ENCODE results near the gene TCF7L1. TPM values are rescaled to one million over a fixed set of nuclear protein-coding genes. Genes with fewer than 3 reads are reported as not detected.

TCF7L1 gene
- polyA plus RNA-seq, 1 donor (not counting 4 experiments of a cell fraction or from before 2014, with no cell fraction given), result 1.0 TPM

- Histone ChIP-seq H3K36me3 (ENCODE audit: control insufficient read depth in 2 of 2, extremely low read depth in 1 of 2, insufficient read depth in 2 of 2, low read length in 2 of 2) (no peaks in the 10 kb centered on the region), H3K9me1 (ENCODE audit: control insufficient read depth, extremely low read depth, insufficient read depth, low read length) (no peaks in the 10 kb centered on the region), H3K27ac (ENCODE audit: control insufficient read depth, insufficient read depth, low read length) (no peak overlapping the region), H3K4me3 (ENCODE audit: control insufficient read depth in 2 of 3, extremely low read depth in 1 of 3, insufficient read depth in 2 of 3, low read depth in 1 of 3, low read length in 3 of 3) (no peak overlapping the region), H3K9me3 (ENCODE audit: control insufficient read depth, low read depth, low read length) (no peaks in the 10 kb centered on the region), H2AFZ (ENCODE audit: control insufficient read depth, low read length) (no peak overlapping the region), H4K20me1 (ENCODE audit: control insufficient read depth, extremely low read depth, insufficient read depth, low read length) (no peaks in the 10 kb centered on the region), H3K4me2 (ENCODE audit: control insufficient read depth, extremely low read depth, insufficient read depth, low read depth, low read length) (no peak overlapping the region), H3K9ac (ENCODE audit: control insufficient read depth, extremely low read depth, insufficient read depth, low read length) (no peak overlapping the region), H3K79me2 (ENCODE audit: control insufficient read depth, insufficient read depth, low read length) (no peaks in the 10 kb centered on the region), H3K4me1 (ENCODE audit: control insufficient read depth, extremely low read depth, insufficient read depth, low read length) (no peaks in the 10 kb centered on the region), H3K27me3 (ENCODE audit: control insufficient read depth, extremely low read depth, insufficient read depth, low read length) (no peaks in the 10 kb centered on the region)
- DNase-seq (ENCODE audit: low read depth, low spot score), result no peak
- TF ChIP-seq CTCF (optimal IDR thresholded peaks at IDR 0.05 in 1 of 3, IDR thresholded peaks at IDR 0.05 in 1 of 3, conservative IDR thresholded peaks at IDR 0.05 in 1 of 3; ENCODE audit: extremely low read depth in 1 of 3, insufficient read depth in 2 of 3, low read length in 3 of 3) (no peak), EZH2 (IDR thresholded peaks at IDR 0.05; ENCODE audit: low read length) (no peak)
- dilution Hi-C loops (cut with MboI; ENCODE audit: extremely low pct_ligation_motif_present, low sequenced_read_pairs), result no loop called here
- FAIRE-seq, result no peak
Observed at GRCh38 chr2:85089585-85089984, 43.6 kb upstream of the TCF7L1 start.

GRCh38 chr2:85091838-85092237 is 41.4 kb upstream of the TCF7L1 start:
- Histone ChIP-seq H3K4me2 (ENCODE audit: control insufficient read depth, extremely low read depth, insufficient read depth, low read depth, low read length) (no peak overlapping the region), H3K4me1 (ENCODE audit: control insufficient read depth, extremely low read depth, insufficient read depth, low read length) (no peaks in the 10 kb centered on the region), H3K27me3 (ENCODE audit: control insufficient read depth, extremely low read depth, insufficient read depth, low read length) (no peaks in the 10 kb centered on the region), H3K79me2 (ENCODE audit: control insufficient read depth, insufficient read depth, low read length) (no peaks in the 10 kb centered on the region), H3K27ac (ENCODE audit: control insufficient read depth, insufficient read depth, low read length) (no peak overlapping the region), H3K4me3 (ENCODE audit: control insufficient read depth in 2 of 3, extremely low read depth in 1 of 3, insufficient read depth in 2 of 3, low read depth in 1 of 3, low read length in 3 of 3) (no peak overlapping the region), H3K9me3 (ENCODE audit: control insufficient read depth, low read depth, low read length) (no peaks in the 10 kb centered on the region), H2AFZ (ENCODE audit: control insufficient read depth, low read length) (no peak overlapping the region), H3K36me3 (ENCODE audit: control insufficient read depth in 2 of 2, extremely low read depth in 1 of 2, insufficient read depth in 2 of 2, low read length in 2 of 2) (no peaks in the 10 kb centered on the region), H3K9ac (ENCODE audit: control insufficient read depth, extremely low read depth, insufficient read depth, low read length) (no peak overlapping the region), H3K9me1 (ENCODE audit: control insufficient read depth, extremely low read depth, insufficient read depth, low read length) (no peaks in the 10 kb centered on the region), H4K20me1 (ENCODE audit: control insufficient read depth, extremely low read depth, insufficient read depth, low read length) (no peaks in the 10 kb centered on the region)
- TF ChIP-seq EZH2 (IDR thresholded peaks at IDR 0.05; ENCODE audit: low read length) (no peak), CTCF (optimal IDR thresholded peaks at IDR 0.05 in 1 of 3, IDR thresholded peaks at IDR 0.05 in 1 of 3, conservative IDR thresholded peaks at IDR 0.05 in 1 of 3; ENCODE audit: extremely low read depth in 1 of 3, insufficient read depth in 2 of 3, low read length in 3 of 3) (no peak)
- DNase-seq (ENCODE audit: low read depth, low spot score) (no peak), FAIRE-seq (no peak)
- dilution Hi-C loops (cut with MboI; ENCODE audit: extremely low pct_ligation_motif_present, low sequenced_read_pairs), result no loop called here

Data from keratinocyte (primary cell).